SJCRH30 (cell line): Measurements from ENCODE around the gene ZSCAN18. TPM values are rescaled to one million over a fixed set of nuclear protein-coding genes. Genes with fewer than 3 reads are reported as not detected.
A peak's percentile ranks its signal among the peaks of the same experiment; 100 is the strongest.

Source experiments
- DNase-seq, 2 experiments: peaks; one replicate each; pipeline ENCODE4 v3.0.0-alpha.2; 2015 to 2020
- H3K27ac ChIP-seq: fragments of 250-450 bp; sonication (Bioruptor Pico); 2 replicates; pipeline ENCODE4 v1.5.1; 2020; ENCODE audit warnings: mild to moderate bottlenecking, moderate library complexity
- H3K27me3 ChIP-seq: fragments of 250-450 bp; sonication (Bioruptor Pico); 2 replicates; pipeline ENCODE4 v1.5.1; 2020; ENCODE audit warnings: mild to moderate bottlenecking, moderate library complexity
- H3K36me3 ChIP-seq: fragments of 250-450 bp; sonication (Bioruptor Pico); 2 replicates; pipeline ENCODE4 v1.5.1; 2020; ENCODE audit warnings: mild to moderate bottlenecking, moderate library complexity
- H3K4me1 ChIP-seq: fragments of 250-450 bp; sonication (Bioruptor Pico); 2 replicates; pipeline ENCODE4 v1.5.1; 2020; ENCODE audit warnings: mild to moderate bottlenecking, moderate library complexity
- H3K4me3 ChIP-seq: fragments of 250-450 bp; sonication (Bioruptor Pico); 2 replicates; pipeline ENCODE4 v1.5.1; 2020; ENCODE audit warnings: mild to moderate bottlenecking, moderate library complexity
- H3K9me3 ChIP-seq: fragments of 250-450 bp; sonication (Bioruptor Pico); replicated peaks from 2 replicates; pipeline ENCODE4 v1.5.1; 2020; ENCODE audit warnings: mild to moderate bottlenecking, moderate library complexity
- total RNA-seq: library from RNA; depleted of rRNA; stranded (reverse); fragments of >200 nt; shearing (Covaris generic); gene quantifications from 2 replicates; pipeline ENCODE4 v1.2.3, GENCODE V29; 2014

Gene ZSCAN18
- total RNA-seq, 1 experiment from 2014 or later = 17.5 TPM

DNA sequence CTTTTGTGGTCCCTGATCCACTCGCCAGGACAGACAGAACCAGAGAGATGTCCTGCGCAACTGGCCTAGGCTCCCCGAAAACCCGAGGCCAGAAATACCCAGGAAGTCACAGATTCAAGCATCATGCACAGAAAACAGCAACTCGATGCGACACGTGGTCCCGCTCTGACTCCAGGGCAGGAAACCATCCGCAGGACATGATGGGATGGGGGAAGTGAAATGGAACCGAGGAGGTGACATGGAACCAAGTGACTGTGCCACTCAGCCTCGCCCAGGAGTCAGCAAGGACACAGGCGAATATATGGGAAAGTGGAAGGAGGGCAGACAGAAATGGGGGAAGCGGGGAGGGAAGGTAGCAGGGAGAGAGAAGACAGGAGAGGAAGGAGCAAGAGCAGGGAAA is 1.1 kb downstream of the ZSCAN18 start:
- peaks cover 7% of the 10 kb centered on the region for H3K9me3 ChIP-seq
- no peak for DNase-seq
- H3K27ac ChIP-seq = no peak overlapping the region
- H3K4me3 ChIP-seq = no peak overlapping the region
- peaks cover 5% of the 10 kb centered on the region; the same call in 1 of the 2 replicates for H3K4me1 ChIP-seq
- no peaks in the 10 kb centered on the region for H3K27me3 ChIP-seq
- no peaks in the 10 kb centered on the region for H3K36me3 ChIP-seq

DNA sequence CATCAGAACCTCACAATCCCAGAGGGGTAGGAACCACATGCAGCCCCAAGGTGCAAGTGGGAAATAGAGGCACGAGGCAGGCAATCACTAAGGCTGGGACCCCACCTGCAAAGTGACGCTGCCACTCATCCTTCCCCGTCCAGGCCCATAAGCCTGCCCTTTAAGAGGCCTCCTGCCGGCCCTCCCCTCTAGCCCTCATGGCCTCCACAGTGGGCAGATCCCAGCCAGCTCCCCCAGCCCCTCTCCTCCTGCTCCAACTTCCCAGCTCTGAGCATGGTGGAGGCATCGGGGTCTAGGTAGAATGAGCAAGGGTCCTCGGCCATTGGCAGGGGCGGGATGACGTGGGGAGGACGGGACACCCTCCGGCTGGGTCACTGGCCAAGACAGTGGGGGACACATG is 2.7 kb downstream of the ZSCAN18 start:
- Histone ChIP-seq H3K36me3 (no peaks in the 10 kb centered on the region), H3K4me3 (no peak overlapping the region), H3K9me3 (peaks cover 7% of the 10 kb centered on the region), H3K27me3 (no peaks in the 10 kb centered on the region), H3K4me1 (peaks cover 6% of the 10 kb centered on the region; the same call in 1 of the 2 replicates), H3K27ac (no peak overlapping the region)
- no peak for DNase-seq

DNA sequence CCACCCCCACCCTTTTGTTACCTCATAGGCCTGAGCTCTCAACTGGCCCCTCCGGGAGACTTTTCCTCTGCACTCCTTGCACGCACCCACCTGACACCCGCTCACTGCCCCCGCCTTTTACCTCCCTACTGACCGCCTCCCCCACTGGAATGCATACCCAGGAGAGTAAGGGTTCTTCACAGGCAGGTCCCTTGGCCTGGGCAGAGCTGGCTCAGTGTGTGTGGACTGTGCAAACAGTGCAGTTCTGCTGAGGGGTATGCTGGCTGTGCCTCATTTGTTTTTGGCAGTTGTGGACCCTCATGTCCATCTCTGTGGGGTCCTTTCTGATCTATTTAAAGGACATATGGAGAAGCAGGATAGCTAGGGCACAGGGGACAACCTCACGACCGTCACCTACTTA is 5.0 kb downstream of the ZSCAN18 start:
- Histone ChIP-seq H3K27ac (no peak overlapping the region), H3K9me3 (no peaks in the 10 kb centered on the region; the same call in none of the 2 replicates), H3K27me3 (no peaks in the 10 kb centered on the region), H3K4me3 (no peak overlapping the region), H3K36me3 (no peaks in the 10 kb centered on the region), H3K4me1 (peaks cover 3% of the 10 kb centered on the region; the same call in 1 of the 2 replicates)
- no peak for DNase-seq

DNA sequence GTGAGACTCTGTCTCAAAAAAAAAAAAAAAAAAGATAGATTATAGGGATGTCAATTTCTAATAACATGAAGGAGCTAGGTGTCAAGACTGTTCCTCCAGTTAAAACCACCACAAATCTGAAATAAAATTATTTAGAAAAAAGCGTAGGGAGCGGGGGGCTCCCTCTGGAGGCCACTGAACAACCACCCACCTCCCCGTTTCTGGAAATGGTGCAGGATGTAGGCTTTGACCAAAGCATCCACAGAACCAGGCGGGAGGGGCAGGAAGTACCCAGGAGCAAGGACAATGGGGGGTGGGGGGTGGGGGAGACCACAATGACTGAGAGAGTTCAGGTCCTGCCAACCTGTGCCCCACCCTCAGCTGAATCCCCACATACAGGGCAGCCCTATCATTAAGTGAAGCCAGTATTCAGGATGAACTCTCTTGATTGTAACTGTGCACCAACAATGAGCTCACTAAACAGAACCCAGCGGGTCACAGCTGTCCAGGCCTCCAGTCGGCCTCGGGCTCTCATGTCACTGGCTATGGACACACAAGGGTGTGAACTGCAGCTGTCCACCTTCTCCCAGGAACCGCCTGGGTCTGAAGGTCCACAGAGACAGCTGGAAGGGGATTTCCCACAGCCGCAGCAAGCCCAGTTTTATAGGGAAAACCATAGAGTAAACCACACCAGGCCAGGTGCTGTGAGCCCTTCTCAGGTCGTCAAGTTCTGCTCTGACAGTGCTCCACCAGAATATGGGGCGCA is 6.6 kb downstream of the ZSCAN18 start:
- H3K4me1 ChIP-seq = peaks cover 3% of the 10 kb centered on the region; the same call in 1 of the 2 replicates
- DNase-seq = peak; percentile 79 to 82
- peak overlapping the region; percentile 28; the same call in 1 of the 2 replicates for H3K27ac ChIP-seq
- H3K27me3 ChIP-seq = no peaks in the 10 kb centered on the region
- H3K9me3 ChIP-seq = no peaks in the 10 kb centered on the region; the same call in none of the 2 replicates
- H3K4me3 ChIP-seq = no peak overlapping the region
- H3K36me3 ChIP-seq = no peaks in the 10 kb centered on the region

DNA sequence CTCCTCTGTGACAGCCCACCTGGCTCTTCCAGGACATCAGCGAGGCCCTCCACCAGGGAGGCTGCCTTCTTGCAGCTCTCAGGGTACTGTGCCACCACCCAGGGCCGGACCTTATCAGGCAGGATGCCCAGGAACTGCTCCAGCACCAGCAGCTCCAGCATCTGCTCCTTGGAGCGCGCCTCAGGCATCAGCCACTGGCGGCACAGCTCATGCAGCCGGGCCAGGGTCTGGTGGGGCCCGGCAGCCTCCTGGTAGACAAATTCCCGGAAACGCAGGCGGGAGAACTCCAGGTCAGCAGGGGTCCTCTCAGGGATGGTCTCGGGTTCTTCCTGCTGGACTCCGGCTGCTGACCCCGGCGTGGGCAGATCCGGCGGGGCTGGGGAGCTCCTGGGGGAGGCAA is 8.2 kb downstream of the ZSCAN18 start:
- H3K4me1 ChIP-seq = peaks cover 3% of the 10 kb centered on the region; the same call in 1 of the 2 replicates
- no peaks in the 10 kb centered on the region for H3K36me3 ChIP-seq
- no peak overlapping the region for H3K4me3 ChIP-seq
- H3K27me3 ChIP-seq = no peaks in the 10 kb centered on the region
- no peaks in the 10 kb centered on the region; the same call in 1 of the 2 replicates for H3K9me3 ChIP-seq
- DNase-seq = no peak
- H3K27ac ChIP-seq = no peak overlapping the region

DNA sequence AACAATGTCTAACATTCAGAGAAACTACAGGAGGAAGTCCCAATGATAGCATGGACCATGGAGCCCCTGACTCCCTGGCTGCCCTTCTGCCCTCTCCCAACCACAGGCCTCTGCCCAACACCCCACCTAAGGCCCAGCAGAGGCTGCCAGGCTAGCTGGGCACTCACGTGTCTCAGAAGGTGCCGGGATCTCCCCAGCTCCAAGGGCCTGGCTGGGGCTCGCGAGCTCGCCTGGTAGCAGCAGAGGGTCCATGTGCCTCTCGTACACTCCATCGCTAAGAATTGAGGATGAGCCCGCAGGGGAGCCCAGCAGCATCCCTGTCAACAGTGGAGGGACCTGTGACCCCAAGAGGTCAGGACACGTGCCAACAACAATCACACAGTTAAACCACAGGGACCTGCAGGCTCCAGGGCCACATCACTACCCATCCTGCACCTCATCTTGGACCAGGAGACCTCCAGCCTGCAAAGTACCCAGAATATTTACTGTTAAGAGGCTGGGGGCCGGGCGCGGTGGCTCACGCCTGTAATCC is 9.4 kb downstream of the ZSCAN18 start:
- DNase-seq = no peak
- Histone ChIP-seq H3K27ac (no peak overlapping the region), H3K4me1 (peaks cover 3% of the 10 kb centered on the region; the same call in 1 of the 2 replicates), H3K36me3 (no peaks in the 10 kb centered on the region), H3K27me3 (no peaks in the 10 kb centered on the region), H3K4me3 (no peak overlapping the region), H3K9me3 (no peaks in the 10 kb centered on the region; the same call in 1 of the 2 replicates)

DNA sequence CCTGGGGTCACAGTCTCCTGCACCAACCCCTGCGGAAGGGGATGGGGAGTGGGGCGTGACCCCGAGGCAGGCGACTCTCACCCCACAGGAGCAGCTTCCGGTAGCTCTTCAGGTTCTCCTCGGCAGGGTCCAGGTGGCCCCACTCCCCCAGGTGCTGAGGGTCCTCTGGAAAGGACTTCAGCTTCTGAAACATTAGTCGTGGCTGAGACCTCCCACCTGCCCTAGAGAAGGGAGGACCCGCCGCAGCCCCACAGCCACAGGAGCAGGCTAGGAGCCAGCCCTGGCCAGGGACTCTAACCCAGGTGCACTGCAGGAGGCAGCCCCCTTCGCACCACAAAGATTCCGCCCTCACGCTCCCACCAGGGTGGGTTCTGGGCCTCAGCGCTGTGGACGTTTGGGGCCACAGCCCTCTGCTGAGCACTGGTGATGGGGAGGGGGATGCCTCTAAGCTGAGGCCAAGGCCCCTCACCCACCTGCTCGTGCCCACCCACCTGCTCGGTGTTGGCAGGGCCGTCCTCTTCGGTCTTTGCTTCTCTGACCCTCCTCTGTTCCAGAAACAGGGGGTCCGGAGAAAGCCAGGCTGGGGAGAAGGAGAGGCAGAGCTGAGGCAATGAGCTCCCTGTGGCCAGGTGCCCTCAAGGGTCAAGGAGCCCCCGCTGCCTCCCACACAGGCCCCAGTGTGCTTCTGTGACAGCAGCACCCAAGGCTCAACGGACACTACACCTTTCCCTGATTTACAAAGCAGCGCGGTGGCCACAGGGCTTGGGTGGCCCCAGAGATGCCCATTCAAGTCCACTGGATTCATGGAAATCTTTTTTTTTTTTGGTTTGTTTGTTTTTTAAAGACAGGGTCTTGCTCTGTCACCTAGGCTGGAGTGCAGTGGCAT is 11.0 kb downstream of the ZSCAN18 start:
- Histone ChIP-seq H3K4me3 (no peak overlapping the region), H3K27me3 (no peaks in the 10 kb centered on the region), H3K9me3 (no peaks in the 10 kb centered on the region; the same call in 1 of the 2 replicates), H3K36me3 (no peaks in the 10 kb centered on the region), H3K4me1 (peaks cover 3% of the 10 kb centered on the region; the same call in 1 of the 2 replicates), H3K27ac (no peak overlapping the region)
- no peak for DNase-seq

DNA sequence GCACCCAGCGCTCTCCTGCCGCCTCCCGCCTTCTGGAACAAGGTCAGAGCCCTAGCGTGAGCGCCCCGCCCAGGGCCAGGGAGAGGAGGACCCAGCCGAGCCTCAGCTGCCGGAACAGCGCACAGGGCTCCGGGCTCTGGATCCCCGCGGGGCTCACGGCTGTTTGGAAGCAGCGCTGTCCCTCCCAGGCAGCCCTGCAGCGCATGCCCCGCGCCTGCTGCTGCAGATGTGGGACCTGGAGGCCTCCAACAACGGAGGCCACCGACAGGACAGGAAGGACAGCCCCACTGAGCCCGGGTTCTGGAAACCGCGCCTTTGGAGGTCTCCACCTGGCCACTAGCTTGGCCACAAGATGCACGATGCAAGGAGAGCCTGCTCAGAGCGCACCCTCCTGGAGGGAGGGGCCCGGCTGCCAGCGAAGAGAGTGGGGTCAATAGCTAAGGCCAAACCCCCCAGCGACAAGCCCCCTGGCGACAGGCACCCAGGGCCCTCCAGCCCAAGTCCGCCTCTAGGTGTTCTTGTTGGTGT is 12.6 kb downstream of the ZSCAN18 start:
- DNase-seq = no peak
- H3K9me3 ChIP-seq = no peaks in the 10 kb centered on the region; the same call in 1 of the 2 replicates
- no peaks in the 10 kb centered on the region for H3K4me1 ChIP-seq
- no peaks in the 10 kb centered on the region for H3K27me3 ChIP-seq
- H3K27ac ChIP-seq = no peak overlapping the region
- no peak overlapping the region for H3K4me3 ChIP-seq
- no peaks in the 10 kb centered on the region for H3K36me3 ChIP-seq

DNA sequence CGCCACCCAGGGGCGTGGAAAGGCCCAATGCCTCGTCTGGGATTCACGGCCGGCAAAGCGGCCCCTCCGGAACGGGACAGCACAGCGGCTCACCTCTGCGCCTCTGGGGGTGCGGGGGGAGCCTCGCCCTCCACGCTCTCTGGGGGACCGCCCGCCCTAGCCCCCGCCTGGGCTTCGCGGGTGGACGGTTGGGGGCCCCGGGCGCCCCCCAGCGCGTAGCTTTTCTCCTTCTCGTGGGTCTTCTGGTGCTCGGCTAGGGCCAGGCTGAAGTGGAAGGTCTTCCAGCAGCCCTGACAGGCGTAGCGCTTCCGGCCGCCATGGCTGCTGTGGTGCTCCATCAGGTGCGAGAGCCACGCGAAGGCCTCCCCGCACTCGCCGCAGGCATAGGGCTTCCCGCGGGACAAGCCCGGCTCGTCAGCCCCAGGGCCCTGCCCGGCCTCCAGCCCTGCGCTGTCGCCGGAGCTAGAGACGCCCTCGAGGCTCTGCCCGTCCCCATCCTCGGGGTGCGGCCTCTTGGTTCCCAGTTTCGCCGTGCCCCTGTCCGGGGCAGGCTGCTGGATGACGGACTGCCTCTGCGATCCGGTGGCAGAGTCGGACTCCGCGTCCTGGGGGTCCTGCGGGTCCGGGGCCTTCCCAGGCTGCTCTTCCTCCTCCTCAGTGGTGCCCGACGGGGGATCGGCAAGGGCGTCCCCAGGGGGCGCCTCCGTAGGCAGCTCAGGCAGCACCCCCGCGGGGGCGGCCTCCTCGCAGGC is 13.3 kb downstream of the ZSCAN18 start:
- Histone ChIP-seq H3K27me3 (no peaks in the 10 kb centered on the region), H3K9me3 (no peaks in the 10 kb centered on the region; the same call in 1 of the 2 replicates), H3K4me1 (no peaks in the 10 kb centered on the region), H3K4me3 (no peak overlapping the region), H3K27ac (no peak overlapping the region), H3K36me3 (no peaks in the 10 kb centered on the region)
- no peak for DNase-seq

DNA sequence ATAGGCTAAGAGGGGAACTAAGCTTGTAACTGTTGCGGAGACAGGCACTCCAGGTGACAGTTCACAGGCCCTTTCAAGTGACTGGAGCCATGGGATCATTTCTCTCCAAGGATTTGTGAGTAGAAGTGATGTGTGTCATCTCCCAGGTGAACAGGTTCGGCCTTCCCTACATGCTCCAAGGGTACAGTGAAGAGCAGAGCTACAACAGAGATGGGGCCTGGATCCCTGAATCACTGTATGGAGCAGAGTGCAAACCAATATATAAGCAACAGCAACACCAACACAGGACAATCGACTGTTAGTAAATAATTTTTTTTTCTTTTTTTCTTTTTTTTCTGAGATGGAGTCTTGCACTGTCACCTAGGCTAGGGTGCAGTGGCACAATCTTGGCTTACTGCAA is 15.0 kb downstream of the ZSCAN18 start:
- no peaks in the 10 kb centered on the region; the same call in 1 of the 2 replicates for H3K9me3 ChIP-seq

DNA sequence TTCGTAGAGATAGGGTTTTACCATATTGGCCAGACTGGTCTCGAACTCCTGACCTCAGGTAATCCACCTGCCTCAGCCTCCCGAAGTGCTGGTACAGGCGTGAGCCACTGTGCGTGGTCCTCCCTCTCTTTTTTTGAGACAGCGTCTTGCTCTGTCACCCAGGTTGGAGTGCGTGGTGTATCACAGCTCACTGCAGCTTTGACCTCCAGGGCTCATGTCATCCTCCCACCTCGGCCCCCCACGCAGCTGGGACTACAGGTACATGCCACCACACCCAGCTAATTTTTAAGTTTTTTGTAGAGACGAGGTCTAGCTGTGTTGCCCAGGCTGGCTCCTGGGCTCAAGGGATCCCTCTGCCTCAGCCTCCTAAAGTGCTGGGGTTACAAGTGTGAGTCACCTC is 18.2 kb downstream of the ZSCAN18 start:
- Histone ChIP-seq H3K9me3 (no peaks in the 10 kb centered on the region; the same call in 1 of the 2 replicates), H3K27me3 (no peaks in the 10 kb centered on the region), H3K27ac (no peak overlapping the region), H3K4me1 (no peaks in the 10 kb centered on the region), H3K36me3 (no peaks in the 10 kb centered on the region), H3K4me3 (no peak overlapping the region)
- no peak for DNase-seq

More for the DNA sequence above, 15.0 kb downstream of the ZSCAN18 start:
- DNase-seq = no peak
- H3K36me3 ChIP-seq = no peaks in the 10 kb centered on the region
- H3K27ac ChIP-seq = no peak overlapping the region
- no peaks in the 10 kb centered on the region for H3K4me1 ChIP-seq
- H3K27me3 ChIP-seq = no peaks in the 10 kb centered on the region
- no peak overlapping the region for H3K4me3 ChIP-seq

DNA sequence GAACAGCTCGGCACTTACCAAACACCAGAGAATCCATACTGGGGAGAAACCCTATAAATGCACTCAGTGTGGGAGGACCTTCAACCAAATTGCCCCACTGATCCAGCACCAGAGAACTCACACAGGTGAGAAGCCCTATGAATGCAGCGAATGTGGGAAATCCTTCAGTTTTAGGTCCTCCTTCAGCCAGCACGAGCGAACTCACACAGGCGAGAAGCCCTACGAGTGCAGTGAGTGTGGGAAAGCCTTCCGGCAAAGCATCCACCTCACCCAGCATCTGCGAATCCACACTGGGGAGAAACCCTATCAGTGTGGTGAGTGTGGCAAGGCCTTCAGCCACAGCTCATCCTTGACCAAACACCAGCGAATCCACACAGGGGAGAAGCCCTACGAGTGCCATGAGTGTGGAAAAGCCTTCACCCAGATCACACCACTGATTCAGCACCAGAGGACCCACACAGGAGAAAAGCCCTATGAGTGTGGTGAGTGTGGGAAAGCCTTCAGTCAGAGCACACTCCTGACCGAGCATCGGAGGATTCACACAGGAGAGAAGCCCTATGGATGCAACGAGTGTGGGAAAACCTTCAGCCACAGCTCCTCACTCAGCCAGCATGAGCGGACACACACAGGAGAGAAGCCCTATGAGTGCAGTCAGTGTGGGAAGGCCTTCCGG is 30.7 kb downstream of the ZSCAN18 start:
- no peak for DNase-seq
- Histone ChIP-seq H3K4me1 (no peaks in the 10 kb centered on the region), H3K4me3 (no peak overlapping the region), H3K27me3 (no peaks in the 10 kb centered on the region), H3K36me3 (no peaks in the 10 kb centered on the region), H3K9me3 (0 out of 2 replicates have a peak, but pooled peaks cover 2% of the 10 kb centered on the region), H3K27ac (no peak overlapping the region)

DNA sequence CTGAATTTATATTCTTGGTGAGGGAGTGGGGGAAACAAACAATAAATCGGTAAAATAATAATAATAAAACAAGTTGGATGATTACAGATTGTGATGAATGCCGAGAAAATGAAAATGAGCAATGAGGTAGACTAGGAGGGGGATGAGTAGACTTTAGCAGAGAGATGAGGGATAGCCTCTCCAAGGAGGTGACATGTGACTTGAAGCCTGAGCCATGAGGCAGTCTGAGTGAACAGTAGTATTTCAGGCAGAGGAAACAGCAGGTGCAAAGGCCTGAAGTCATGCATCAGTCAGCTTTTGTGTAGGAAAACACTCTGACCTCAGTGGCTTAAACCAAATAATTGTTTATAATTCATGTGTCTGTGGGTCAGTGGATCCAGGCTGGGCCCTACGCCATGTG is 34.3 kb downstream of the ZSCAN18 start:
- 0 out of 2 replicates have a peak, but pooled peaks cover 2% of the 10 kb centered on the region for H3K9me3 ChIP-seq
- H3K27me3 ChIP-seq = no peaks in the 10 kb centered on the region
- H3K4me1 ChIP-seq = no peaks in the 10 kb centered on the region
- H3K4me3 ChIP-seq = no peak overlapping the region
- H3K27ac ChIP-seq = no peak overlapping the region
- DNase-seq = no peak
- H3K36me3 ChIP-seq = no peaks in the 10 kb centered on the region
